Fibroblast of mammary gland (primary cell): ENCODE results near the gene VPS72.

Experiments used
- DNase-seq: peaks from one replicate; pipeline ENCODE4 v3.0.0-alpha.2; 2010; ENCODE audit warnings: low read depth
- H3K4me3 ChIP-seq: 2 replicates; pipeline ENCODE4 v1.5.1; 2011; ENCODE audit warnings: low read depth, mild to moderate bottlenecking, low read length, moderate library complexity; ENCODE audit not compliant: control insufficient read depth
- TF ChIP-seq, protein P1 (sequence below): conservative IDR thresholded peaks from 2 replicates; pipeline ENCODE4 v1.5.1; 2011; ENCODE audit warnings: low read depth, low read length, inconsistent platforms; ENCODE audit not compliant: control insufficient read depth, insufficient read depth

The VPS72 gene

DNA sequence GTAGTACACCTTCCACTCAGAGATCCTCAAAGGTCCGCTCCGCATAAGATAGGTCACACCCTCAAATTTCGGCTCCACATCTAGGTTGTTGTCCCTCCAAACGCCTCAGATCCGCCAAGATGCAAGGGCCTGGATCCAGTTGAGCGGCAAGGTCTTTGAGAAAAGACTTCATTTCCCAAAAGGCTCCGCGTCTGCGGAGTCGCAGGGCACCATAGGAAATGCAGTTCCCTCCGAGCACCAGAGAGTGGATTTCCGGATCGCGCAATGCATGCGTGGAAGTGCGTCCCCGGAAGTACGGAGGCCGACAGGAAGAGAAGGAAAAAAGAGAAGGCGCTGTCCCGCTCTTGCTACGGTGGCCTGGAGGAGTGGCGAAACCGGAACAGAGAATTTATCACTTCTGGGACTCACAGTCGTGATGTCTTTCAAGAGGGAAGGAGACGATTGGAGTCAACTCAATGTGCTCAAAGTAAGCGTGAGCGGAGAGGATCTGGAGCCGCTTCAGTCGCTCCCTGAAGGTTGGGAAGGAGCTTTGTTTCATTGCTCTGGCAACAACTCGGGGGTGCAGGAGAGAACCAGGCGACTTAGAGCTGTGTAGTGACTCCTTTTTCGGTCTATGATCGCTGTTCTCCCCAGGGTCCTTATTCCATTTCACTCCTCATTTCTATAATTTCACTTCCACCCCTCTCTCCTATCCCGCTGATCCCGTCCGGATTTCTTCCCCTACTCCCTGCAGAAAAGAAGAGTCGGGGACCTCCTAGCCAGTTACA, 24.1 kb downstream of the VPS72 start, which contains the start of the genes LYSMD1 and SCNM1:
LYSMD1 (minus strand) TSS at position 165 of the 767 bp plus-strand sequence. CDS start 644 bp downstream, outside the sequence.
SCNM1 (plus strand) TSS at position 407 of the 767 bp plus-strand sequence; CDS start at position 416, 9 bp downstream.
- peak within 1 kb of the TSS; percentile 99 for H3K4me3 ChIP-seq
- TF ChIP-seq, protein P1, sequence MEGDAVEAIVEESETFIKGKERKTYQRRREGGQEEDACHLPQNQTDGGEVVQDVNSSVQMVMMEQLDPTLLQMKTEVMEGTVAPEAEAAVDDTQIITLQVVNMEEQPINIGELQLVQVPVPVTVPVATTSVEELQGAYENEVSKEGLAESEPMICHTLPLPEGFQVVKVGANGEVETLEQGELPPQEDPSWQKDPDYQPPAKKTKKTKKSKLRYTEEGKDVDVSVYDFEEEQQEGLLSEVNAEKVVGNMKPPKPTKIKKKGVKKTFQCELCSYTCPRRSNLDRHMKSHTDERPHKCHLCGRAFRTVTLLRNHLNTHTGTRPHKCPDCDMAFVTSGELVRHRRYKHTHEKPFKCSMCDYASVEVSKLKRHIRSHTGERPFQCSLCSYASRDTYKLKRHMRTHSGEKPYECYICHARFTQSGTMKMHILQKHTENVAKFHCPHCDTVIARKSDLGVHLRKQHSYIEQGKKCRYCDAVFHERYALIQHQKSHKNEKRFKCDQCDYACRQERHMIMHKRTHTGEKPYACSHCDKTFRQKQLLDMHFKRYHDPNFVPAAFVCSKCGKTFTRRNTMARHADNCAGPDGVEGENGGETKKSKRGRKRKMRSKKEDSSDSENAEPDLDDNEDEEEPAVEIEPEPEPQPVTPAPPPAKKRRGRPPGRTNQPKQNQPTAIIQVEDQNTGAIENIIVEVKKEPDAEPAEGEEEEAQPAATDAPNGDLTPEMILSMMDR: no peak
- DNase-seq: peak; percentile 99

DNA sequence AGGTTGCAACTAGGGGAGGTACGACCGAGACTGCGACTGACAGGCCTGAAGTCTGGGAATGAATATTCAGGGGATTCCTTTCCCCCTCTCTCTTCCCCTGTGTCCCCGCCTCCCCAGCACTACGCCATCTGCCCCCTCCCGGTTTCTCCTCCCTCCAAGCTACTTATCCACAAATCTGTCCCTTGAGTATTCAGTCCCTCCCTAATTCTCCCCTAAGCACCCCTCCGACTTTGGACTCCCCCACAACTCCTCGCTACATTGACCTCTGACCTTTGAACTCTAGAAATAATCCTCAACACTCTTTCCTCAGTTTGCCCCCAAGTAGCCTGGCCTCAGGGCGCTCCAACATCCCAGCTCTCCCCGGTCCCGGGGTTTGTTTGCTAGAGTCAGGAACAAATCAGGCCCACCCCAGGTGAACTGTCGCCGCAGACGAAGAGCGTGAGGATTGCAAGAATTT, 24.7 kb downstream of the VPS72 start:
- DNase-seq: peak; percentile 59
- TF ChIP-seq, protein P1: no peak
- H3K4me3 ChIP-seq: peak overlapping the region; percentile 99

DNA sequence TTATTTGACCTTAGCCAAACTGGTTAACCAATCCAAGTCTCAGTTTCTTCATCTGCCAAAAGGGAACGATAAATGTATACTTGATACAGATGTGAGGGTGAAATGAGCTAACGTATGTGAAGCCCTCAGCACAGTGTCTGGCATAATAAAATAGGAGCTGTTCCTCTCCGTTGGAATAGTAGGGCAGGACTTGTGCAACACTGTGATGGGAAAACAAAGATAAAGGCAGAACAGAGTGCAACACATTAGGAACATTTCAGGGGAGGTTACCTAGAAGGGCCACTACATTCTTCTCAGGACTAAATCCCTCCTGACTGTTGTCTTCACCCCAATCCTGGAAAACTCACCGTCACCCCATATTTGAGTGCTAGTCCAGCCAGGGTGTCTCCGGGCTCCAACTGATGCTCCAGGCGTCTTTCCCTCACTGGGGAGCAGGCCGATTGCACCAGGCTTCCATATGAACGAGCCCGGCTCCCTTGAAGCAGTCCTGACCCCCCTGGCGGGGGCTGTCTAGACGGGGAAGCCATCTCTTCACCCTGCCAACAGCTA, 25.2 kb downstream of the VPS72 start:
- peak; percentile 21 for DNase-seq
- TF ChIP-seq, protein P1: no peak
- H3K4me3 ChIP-seq: peak overlapping the region; percentile 99

DNA sequence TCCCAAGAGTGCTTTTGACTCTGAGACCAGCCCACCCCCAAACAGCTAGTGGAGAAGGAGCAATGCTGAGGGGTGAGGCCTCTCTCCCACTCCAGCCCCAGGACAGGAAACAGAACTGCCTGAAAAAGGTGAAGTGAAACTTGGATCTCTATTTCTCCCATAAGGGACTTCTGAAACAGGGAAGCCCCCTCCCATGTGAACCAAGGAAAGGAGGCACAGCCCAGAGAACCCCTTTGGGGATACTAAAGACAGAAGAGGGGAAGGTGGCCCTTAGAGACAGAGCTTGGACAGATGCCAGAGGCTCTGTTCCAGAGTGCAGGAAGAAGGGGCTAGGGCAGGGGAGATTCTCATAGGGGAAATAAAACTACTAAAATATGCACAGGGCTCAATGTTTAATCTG, 30.6 kb downstream of the VPS72 start:
- no peak overlapping the region for H3K4me3 ChIP-seq
- TF ChIP-seq, protein P1: no peak
- DNase-seq: no peak

DNA sequence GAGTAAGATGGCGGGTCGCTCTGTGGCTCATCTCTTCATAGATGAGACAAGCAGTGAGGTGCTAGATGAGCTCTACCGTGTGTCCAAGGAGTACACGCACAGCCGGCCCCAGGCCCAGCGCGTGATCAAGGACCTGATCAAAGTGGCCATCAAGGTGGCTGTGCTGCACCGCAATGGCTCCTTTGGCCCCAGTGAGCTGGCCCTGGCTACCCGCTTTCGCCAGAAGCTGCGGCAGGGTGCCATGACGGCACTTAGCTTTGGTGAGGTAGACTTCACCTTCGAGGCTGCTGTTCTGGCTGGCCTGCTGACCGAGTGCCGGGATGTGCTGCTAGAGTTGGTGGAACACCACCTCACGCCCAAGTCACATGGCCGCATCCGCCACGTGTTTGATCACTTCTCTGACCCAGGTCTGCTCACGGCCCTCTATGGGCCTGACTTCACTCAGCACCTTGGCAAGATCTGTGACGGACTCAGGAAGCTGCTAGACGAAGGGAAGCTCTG, 31.2 kb downstream of the VPS72 start:
- TF ChIP-seq, protein P1: no peak
- no peak overlapping the region for H3K4me3 ChIP-seq
- no peak for DNase-seq

DNA sequence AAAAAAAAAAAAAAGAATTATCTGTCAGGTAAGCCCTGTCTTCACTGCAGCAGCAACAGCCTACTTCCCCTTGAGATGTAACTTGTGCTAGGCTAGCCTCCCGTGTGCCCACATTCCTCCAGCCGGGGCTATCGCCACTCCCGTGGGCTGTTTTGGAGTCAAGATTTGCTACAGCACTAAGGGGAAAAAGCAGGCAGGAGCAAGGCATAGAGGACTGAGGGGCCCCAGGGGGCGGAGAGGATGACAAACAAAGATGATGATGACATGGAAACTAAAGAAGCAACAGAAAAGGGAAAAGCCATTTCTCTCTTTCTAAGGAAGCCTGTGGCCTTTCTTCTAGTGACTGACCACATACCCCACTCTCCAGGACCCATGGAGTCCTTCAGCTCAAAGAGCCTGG, 31.7 kb downstream of the VPS72 start:
- DNase-seq: no peak
- TF ChIP-seq, protein P1: no peak
- no peak overlapping the region for H3K4me3 ChIP-seq
